Subcutaneous abdominal adipose tissue (tissue), 5 donors: Measurements from ENCODE around the gene CUX1.

Experiments
- H3K27ac ChIP-seq: one replicate; pipeline ENCODE4 v1.7.0; 2013; ENCODE audit warnings: low read depth, mild to moderate bottlenecking, inconsistent platforms, low read length, moderate library complexity
- H3K27me3 ChIP-seq, 5 donors: one replicate each; pipeline ENCODE4 v1.7.0; 2013; ENCODE audit warnings: low read length in 5 of 5, inconsistent platforms in 1 of 5; ENCODE audit not compliant: control insufficient read depth in 5 of 5, insufficient read depth in 4 of 5
- H3K36me3 ChIP-seq, 5 donors: one replicate each; pipeline ENCODE4 v1.7.0; 2013; ENCODE audit warnings: low read length in 5 of 5; ENCODE audit not compliant: control insufficient read depth in 5 of 5, insufficient read depth in 5 of 5
- H3K4me1 ChIP-seq, 5 donors: one replicate each; pipeline ENCODE4 v1.7.0; 2013; ENCODE audit warnings: low read length in 5 of 5, mild to moderate bottlenecking in 3 of 5, moderate library complexity in 1 of 5; ENCODE audit not compliant: control insufficient read depth in 5 of 5, insufficient read depth in 5 of 5
- H3K4me3 ChIP-seq, 5 donors: one replicate each; pipeline ENCODE4 v1.7.0; 2013; ENCODE audit warnings: low read length in 5 of 5, low read depth in 1 of 5
- H3K9ac ChIP-seq, 5 donors: one replicate each; pipeline ENCODE4 v1.7.0; 2013; ENCODE audit warnings: low read length in 5 of 5, mild to moderate bottlenecking in 4 of 5, moderate library complexity in 3 of 5
- H3K9me3 ChIP-seq, 5 donors: one replicate each; pipeline ENCODE4 v1.7.0; 2013; ENCODE audit warnings: low read length in 5 of 5; ENCODE audit not compliant: control insufficient read depth in 5 of 5
- donor health status: healthy.
- donor health status: healthy.
- donor health status: healthy.
- donor health status: healthy.
- donor health status: healthy.

The CUX1 gene

GRCh38 chr7:102258073-102258748 lies 440.8 kb downstream of the CUX1 start:
- Histone ChIP-seq H3K27me3 (no peaks in the 10 kb centered on the region), H3K4me3 (no peak overlapping the region), H3K36me3 (no peaks in the 10 kb centered on the region), H3K4me1 (no peaks in the 10 kb centered on the region), H3K9ac (no peak overlapping the region), H3K9me3 (no peaks in the 10 kb centered on the region), H3K27ac (no peak overlapping the region)

DNA sequence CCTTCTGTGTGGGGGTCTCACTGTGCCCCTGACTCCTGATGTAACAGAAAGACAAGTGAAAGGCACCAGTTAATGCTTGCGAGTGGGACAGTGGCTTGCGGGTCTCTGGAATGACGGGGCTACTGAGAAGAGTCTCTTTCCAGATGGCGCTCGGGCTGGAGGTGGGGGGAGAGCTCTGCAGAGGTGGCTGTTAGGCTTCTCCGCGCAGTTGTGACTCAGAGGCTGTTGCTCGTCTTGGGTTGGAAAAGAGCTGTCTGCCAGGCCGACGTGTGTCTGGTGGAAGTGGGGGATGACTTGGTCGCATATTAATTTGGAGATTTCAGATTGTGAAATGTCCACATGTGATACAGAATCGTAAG lies 441.3 kb downstream of the CUX1 start:
- H3K9me3 ChIP-seq = no peaks in the 10 kb centered on the region
- H3K4me1 ChIP-seq = no peaks in the 10 kb centered on the region
- no peak overlapping the region for H3K27ac ChIP-seq
- H3K27me3 ChIP-seq = no peaks in the 10 kb centered on the region
- H3K4me3 ChIP-seq = no peak overlapping the region
- H3K36me3 ChIP-seq = no peaks in the 10 kb centered on the region
- no peak overlapping the region for H3K9ac ChIP-seq

DNA sequence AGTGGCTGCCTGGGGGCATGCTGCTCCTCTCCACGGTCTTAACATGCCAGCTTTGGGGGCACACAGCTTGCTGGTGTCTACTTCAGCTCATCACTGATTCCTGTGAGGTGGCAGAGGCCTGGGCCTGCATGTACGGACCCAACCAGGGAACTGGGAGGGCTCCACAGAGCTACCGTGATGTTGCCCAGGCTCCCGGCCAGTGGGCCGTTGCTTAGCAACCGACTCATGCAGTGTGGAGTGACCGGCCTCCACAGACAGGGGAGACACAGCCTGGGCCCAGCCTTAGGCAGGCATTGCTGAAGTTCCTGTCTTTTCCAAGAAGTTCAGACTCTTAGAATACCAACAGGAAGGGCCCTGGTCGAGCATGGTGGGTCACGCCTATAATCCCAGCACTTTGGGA lies 443.4 kb downstream of the CUX1 start:
- Histone ChIP-seq H3K4me3 (no peak overlapping the region), H3K27ac (no peak overlapping the region), H3K4me1 (no peaks in the 10 kb centered on the region), H3K36me3 (no peaks in the 10 kb centered on the region), H3K9me3 (no peaks in the 10 kb centered on the region), H3K27me3 (no peaks in the 10 kb centered on the region), H3K9ac (no peak overlapping the region)

DNA sequence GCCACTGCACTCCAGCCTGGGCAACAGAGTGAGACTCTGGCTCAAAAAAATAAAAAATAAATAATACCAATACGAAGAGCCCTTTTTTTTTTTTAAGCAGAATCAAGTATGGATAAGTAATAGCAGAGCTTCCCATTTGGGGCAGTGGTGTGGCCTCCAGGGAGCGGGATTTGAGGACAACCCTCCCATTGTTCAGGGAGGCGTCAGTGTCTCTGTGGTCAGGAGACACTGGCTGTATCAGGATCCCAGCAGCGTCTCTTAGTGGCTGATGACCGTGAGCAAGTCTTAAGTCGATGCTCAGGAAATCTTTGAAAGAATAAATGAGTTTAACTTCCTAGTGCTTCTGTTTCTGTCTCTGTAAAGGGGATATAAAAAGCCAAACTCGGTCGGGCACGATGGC lies 444.0 kb downstream of the CUX1 start:
- Histone ChIP-seq H3K9ac (no peak overlapping the region), H3K27ac (no peak overlapping the region), H3K4me3 (no peak overlapping the region), H3K4me1 (no peaks in the 10 kb centered on the region), H3K9me3 (no peaks in the 10 kb centered on the region), H3K36me3 (no peaks in the 10 kb centered on the region), H3K27me3 (peaks cover 0 to 3% (median 0%) of the 10 kb centered on the region in 5 donors)

DNA sequence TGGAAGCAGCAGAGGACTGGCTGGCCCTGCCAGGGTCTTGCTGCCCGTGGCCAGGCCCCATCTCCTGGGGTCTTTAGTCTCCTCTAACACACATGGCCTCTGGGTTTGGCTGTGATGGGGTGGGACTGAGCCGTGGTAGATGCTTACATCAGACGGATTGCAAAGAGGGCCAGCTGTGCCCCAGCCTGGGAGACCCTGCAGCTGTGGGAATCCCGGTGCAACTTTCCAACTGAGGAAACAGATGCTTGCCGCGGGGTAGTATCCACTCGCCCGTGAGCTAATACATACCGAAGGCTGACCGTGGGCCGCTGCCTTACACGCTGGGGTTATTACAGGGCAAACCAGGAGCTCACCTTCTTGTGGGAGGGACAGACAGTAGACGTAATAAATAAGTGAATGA lies 445.1 kb downstream of the CUX1 start:
- Histone ChIP-seq H3K27ac (no peak overlapping the region), H3K4me3 (no peak overlapping the region), H3K9ac (no peak overlapping the region), H3K36me3 (no peaks in the 10 kb centered on the region), H3K27me3 (peaks cover 0 to 3% (median 0%) of the 10 kb centered on the region in 5 donors), H3K4me1 (no peaks in the 10 kb centered on the region), H3K9me3 (no peaks in the 10 kb centered on the region)

- no peaks in the 10 kb centered on the region for H3K9me3 ChIP-seq
- no peak overlapping the region for H3K4me3 ChIP-seq
- H3K27ac ChIP-seq = no peak overlapping the region
- H3K9ac ChIP-seq = no peak overlapping the region
- H3K27me3 ChIP-seq = peaks cover 0 to 3% (median 0%) of the 10 kb centered on the region in 5 donors
- H3K36me3 ChIP-seq = no peaks in the 10 kb centered on the region
- H3K4me1 ChIP-seq = no peaks in the 10 kb centered on the region
Measured at GRCh38 chr7:102264367-102264891, 447.0 kb downstream of the CUX1 start.

DNA sequence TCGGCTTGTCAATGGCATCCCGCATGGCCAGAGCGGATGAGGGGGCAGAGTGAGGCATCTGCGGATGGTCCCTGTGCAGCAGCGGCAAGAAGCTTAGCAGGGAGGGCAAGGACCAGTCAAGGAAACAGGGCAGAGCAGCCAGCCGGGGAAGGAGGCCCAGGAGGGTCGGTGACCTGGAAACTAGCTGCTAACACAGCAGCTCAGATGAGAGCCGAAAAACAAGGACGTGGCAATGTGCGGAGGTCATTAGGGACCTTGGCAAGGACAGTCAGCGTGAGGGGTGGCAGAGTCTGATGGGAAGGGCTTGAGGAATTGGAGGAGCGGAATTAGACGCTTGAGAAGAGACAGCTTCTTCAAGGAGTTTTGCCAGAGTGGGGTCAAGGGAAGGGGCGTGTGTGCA lies 449.1 kb downstream of the CUX1 start:
- Histone ChIP-seq H3K4me3 (no peak overlapping the region), H3K9me3 (no peaks in the 10 kb centered on the region), H3K27me3 (peaks cover 0 to 3% (median 0%) of the 10 kb centered on the region in 5 donors), H3K36me3 (no peaks in the 10 kb centered on the region), H3K9ac (no peak overlapping the region), H3K27ac (no peak overlapping the region), H3K4me1 (no peaks in the 10 kb centered on the region)

DNA sequence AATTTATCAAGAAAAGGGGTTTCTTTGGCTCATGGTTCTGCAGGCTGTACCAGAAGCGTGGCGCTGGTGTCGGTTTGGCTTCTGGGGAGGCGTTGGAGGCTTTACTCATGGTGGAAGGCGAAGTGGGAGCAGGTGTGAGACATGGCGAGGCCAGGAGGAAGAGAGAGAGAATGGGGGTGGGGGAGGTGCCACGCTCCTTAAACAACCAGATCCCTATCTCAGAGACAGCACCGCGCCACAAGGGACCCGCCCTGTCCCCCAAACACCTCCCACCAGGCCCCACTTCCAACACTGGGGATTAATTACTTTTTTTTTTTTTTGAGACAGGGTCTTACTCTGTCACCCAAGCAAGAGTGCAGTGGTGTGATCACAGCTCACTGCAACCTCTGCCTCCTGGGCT lies 451.2 kb downstream of the CUX1 start:
- Histone ChIP-seq H3K27ac (no peak overlapping the region), H3K9me3 (no peaks in the 10 kb centered on the region), H3K36me3 (no peaks in the 10 kb centered on the region), H3K9ac (no peak overlapping the region), H3K27me3 (peaks cover 0 to 3% (median 0%) of the 10 kb centered on the region in 5 donors), H3K4me3 (no peak overlapping the region), H3K4me1 (peaks cover 0 to 3% (median 0%) of the 10 kb centered on the region in 5 donors)

DNA sequence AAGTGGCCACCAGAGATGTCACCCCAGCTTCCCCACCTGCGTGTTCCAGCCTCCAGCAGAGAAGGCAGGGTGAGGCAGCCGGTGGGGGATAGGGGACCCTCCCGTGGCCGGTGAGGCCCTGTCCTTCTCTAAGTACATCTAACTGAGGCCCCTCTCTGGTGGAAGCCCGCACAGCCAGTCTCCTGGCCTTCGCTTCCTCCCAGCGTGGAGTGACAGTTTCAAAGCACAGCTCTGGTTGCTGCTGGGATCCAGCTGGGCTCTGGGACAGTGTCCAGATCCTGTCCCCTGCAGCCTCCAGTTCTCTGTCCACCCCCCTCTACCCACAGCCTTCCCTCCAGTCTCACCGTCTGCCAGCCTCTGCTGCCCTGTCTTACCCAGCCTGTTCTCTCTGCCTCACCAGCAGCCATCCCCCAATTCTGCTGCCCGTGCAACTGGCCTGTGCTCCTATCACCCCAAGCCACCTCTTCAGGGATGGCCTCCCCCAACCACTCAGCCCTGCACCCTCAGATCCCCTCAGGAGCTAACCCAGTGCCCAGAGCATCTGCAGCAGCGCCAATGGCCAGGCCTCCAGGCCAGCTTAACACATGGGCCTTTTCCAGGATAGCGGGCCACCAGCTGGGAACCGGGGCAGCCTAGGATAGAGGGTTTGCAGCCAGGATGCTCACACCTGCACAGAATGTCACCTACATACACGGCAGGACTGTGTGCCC lies 452.9 kb downstream of the CUX1 start:
- Histone ChIP-seq H3K27me3 (peaks cover 0 to 3% (median 0%) of the 10 kb centered on the region in 5 donors), H3K4me1 (peaks cover 0 to 3% (median 0%) of the 10 kb centered on the region in 5 donors), H3K9me3 (no peaks in the 10 kb centered on the region), H3K27ac (no peak overlapping the region), H3K36me3 (peaks cover 0 to 3% (median 0%) of the 10 kb centered on the region in 5 donors), H3K9ac (no peak overlapping the region), H3K4me3 (no peak overlapping the region)

GRCh38 chr7:102271158-102271798 lies 453.9 kb downstream of the CUX1 start:
- Histone ChIP-seq H3K36me3 (peaks cover 0 to 3% (median 0%) of the 10 kb centered on the region in 5 donors), H3K27me3 (peaks cover 0 to 2% (median 0%) of the 10 kb centered on the region in 5 donors), H3K9me3 (no peaks in the 10 kb centered on the region), H3K4me1 (peaks cover 0 to 3% (median 0%) of the 10 kb centered on the region in 5 donors), H3K4me3 (no peak overlapping the region), H3K27ac (no peak overlapping the region), H3K9ac (no peak overlapping the region)
